HEK293T (cell line): ENCODE data around the gene INAVA.

Source experiments
- BHLHE40 ChIP-seq: fragments of 450-650 bp; IDR thresholded peaks from 2 replicates; pipeline ENCODE4 v1.6.1; 2016; ENCODE audit warnings: mild to moderate bottlenecking, moderate library complexity, borderline replicate concordance
- ELF4 ChIP-seq: fragments of 450-650 bp; IDR thresholded peaks from 2 replicates; pipeline ENCODE4 v1.6.1; 2017; ENCODE audit warnings: antibody characterized with exemption
- FOXA1 ChIP-seq: fragments of 450-650 bp; IDR thresholded peaks from 2 replicates; pipeline ENCODE4 v1.6.1; 2016; ENCODE audit warnings: mild to moderate bottlenecking
- FOXK2 ChIP-seq: fragments of 450-650 bp; IDR thresholded peaks from 2 replicates; pipeline ENCODE4 v1.6.1; 2016; ENCODE audit warnings: mild to moderate bottlenecking
- FOXM1 ChIP-seq: fragments of 450-650 bp; IDR thresholded peaks from 2 replicates; pipeline ENCODE4 v1.6.1; 2017; ENCODE audit warnings: mild to moderate bottlenecking, borderline replicate concordance
- HDGF ChIP-seq: fragments of 450-650 bp; IDR thresholded peaks from 2 replicates; pipeline ENCODE4 v1.6.1; 2017; ENCODE audit warnings: antibody characterized with exemption, borderline replicate concordance
- L3MBTL2 ChIP-seq: fragments of 450-650 bp; conservative IDR thresholded peaks from 2 replicates; pipeline ENCODE4 v1.6.1; 2016; ENCODE audit warnings: mild to moderate bottlenecking
- LEF1 ChIP-seq: fragments of 450-650 bp; IDR thresholded peaks from 2 replicates; pipeline ENCODE4 v1.6.1; 2017; ENCODE audit warnings: mild to moderate bottlenecking, borderline replicate concordance
- NFRKB ChIP-seq: fragments of 450-650 bp; IDR thresholded peaks from 2 replicates; pipeline ENCODE4 v1.6.1; 2016; ENCODE audit warnings: mild to moderate bottlenecking, moderate library complexity
- SP1 ChIP-seq: fragments of 450-650 bp; IDR thresholded peaks from 2 replicates; pipeline ENCODE4 v1.6.1; 2017
- SUZ12 ChIP-seq: fragments of 450-650 bp; IDR thresholded peaks from 2 replicates; pipeline ENCODE4 v1.6.1; 2016; ENCODE audit warnings: mild to moderate bottlenecking
- TARDBP ChIP-seq: fragments of 450-650 bp; IDR thresholded peaks from 2 replicates; pipeline ENCODE4 v1.6.1; 2016
- ZNF384 ChIP-seq: fragments of 450-650 bp; IDR thresholded peaks from 2 replicates; pipeline ENCODE4 v1.6.1; 2016

DNA sequence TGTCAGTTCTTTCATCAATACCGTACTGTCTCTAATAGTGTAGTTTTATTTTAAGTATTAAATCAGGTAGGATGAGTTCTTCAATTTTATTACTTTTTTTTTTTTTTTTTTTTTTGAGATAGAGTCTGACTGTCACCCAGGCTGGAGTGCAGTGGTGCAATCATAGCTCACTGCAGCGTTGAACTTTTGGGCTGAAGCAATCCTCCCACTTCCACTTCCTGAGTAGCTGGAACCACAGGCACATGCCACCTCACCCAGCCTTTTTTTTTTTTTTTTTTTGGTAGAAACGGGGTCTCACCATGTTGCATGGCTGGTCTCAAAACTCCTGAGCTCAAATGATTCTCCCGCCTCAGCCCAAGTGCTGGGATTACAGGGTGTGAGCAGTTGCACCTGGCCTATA lies 44.3 kb downstream of the INAVA start:
- TF ChIP-seq TARDBP, result no peak
- TF ChIP-seq LEF1, result no peak
- no peak for TF ChIP-seq FOXA1
- TF ChIP-seq L3MBTL2, result no peak
- TF ChIP-seq NFRKB, result no peak
- no peak for TF ChIP-seq SUZ12
- TF ChIP-seq BHLHE40, result no peak
- TF ChIP-seq HDGF, result no peak
- TF ChIP-seq FOXM1, result no peak
- TF ChIP-seq ELF4, result no peak
- TF ChIP-seq FOXK2, result no peak
- no peak for TF ChIP-seq SP1
- no peak for TF ChIP-seq ZNF384
